HG03135 (cell line): ENCODE data around the gene FAM136A.
"Not testable (repeated sequence)": the region's sequence is repeated elsewhere in the genome, so short reads cannot be mapped to it uniquely, and the experiment has no call there.

Source experiments
- ATAC-seq: cut with Tn5 transposase; IDR thresholded peaks from one replicate; pipeline ENCODE4 v1.9.1; 2021; ENCODE audit warnings: mild to moderate bottlenecking, moderate library complexity; ENCODE audit not compliant: unreplicated experiment

Gene FAM136A

DNA sequence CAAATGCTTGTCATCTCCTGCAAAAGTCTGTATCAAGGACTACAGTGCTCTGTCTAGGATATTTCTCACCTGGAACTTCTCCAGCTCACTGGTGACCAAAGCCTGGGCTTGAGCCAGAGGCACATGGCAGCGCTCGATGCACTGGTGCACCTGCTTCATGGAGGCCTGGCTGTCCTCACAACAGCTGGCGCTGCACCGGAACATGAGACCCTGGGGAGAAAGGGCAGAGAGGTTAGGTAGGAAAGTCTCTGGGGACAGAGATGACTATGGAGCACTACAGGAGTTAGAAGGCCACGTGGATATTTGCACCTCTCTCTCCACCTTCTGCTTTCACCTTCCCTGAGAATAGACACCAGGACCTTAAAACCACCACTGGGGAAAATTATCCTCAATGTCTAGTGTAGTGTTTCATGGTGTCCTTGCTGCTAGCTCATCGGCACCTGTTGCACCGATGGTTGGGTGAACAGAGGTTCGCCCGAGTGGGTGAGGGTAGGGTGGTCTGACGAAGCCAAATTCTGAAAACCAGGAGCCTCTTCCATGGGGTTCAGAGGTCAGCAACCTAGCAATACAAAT, 1.0 kb downstream of the FAM136A start:
- no peak for ATAC-seq

- not testable (repeated sequence) for ATAC-seq
Observed at GRCh38 chr2:70297828-70298227, 4.0 kb downstream of the FAM136A start.

- ATAC-seq: no peak
Observed at GRCh38 chr2:70283500-70284191, 18.2 kb downstream of the FAM136A start.

GRCh38 chr2:70282439-70282838, 19.4 kb downstream of the FAM136A start:
- ATAC-seq: no peak

DNA sequence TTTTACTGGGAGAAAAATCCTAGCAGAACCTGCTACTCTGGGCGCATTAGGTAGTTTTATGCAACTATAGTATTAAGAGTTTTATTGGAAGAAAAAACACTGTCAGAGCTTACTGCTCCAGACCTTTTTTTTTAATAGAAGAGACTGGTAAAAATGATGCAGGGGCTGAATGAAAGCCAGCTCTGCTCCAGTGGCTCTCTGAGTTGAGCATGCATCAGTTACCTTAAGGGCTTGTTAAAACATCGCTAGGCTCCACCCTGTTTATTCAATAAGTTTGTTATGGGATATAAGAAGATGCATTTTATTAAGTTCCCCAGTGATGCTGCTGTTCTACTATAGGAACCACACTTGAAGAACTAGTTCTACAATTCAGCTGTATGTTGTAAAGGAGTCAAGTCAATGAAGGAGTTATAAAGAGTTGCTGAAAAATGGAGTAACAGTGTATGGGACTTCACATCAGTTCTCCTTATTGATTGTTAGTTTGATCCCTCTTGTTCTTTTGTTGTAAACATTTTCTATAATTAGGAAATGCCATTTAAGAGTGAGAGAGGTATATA, 21.5 kb downstream of the FAM136A start:
- no peak for ATAC-seq

- no peak for ATAC-seq
Observed at GRCh38 chr2:70270323-70270722, 31.5 kb downstream of the FAM136A start.

DNA sequence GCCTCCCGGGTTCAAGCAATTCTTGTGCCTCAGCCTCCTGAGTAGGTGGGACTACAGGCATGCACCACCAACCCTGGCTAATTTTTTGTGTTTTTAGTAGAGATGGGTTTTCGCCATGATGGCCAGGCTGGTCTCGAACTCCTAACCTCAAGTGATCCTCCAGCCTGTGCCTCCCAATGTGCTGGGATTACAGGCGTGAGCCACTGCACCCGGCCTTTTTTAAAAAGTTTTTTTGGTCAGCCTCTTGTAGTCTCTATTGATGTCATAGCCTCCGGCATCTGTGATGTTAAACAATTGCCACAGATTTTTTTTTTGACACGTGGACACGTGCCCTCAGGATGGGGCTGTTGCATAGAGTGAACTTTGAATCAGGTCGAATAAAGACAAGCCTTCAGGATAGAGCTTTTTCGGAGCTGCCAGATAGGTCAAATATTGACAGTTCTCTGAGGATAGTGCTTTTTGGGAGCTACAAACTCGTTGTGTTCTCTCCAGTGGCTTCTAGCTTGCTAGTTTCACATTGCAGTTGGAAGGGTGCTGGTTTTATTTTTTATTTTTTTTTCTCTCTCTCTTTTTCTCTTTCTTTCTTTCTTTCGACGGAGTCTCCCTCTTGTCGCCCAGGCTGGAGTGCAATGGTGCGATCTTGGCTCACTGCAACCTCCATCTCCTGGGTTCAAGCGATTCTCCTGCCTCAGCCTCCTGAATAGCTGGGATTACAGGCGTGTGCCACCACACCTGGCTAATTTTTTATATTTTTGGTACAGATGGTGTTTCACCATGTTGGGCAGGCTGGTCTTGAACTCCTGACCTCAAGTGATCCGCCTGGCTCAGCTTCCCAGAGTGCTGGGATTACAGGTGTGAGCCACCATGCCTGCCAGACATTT, 32.2 kb downstream of the FAM136A start:
- not testable (repeated sequence) for ATAC-seq

DNA sequence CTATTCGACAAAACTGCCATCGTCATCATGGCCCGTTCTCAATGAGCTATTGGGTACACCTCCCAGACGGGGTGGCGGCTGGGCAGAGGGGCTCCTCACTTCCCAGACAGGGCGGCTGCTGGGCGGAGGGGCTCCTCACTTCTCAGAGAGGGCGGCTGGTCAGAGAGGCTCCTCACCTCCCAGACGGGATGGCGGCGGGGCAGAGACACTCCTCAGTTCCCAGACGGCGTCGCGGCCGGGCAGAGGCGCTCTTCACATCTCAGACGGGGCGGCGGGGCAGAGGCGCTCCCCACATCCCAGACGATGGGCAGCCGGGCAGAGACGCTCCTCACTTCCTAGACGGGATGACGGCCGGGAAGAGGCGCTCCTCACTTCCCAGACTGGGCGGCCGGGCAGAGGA, 34.9 kb downstream of the FAM136A start:
- not testable (repeated sequence) for ATAC-seq

DNA sequence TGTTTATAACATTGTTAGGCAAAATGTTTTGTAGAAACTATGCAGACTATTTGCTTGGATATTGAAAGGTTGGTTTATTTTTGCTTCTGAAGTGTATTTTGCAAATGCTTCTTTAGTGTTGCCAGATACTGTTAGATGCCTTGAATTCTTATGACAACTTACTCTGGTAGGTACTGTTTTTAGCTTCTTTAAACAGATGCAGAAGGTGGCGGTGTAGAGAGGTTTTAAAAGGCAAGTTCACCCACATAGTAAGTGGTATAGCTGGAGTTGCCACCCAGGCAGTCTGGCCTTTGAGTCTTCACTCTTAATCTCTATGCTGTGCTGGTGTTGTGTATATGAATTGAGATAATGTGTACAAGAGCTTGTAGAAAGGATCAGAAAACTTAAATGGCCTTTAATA, 40.4 kb downstream of the FAM136A start:
- no peak for ATAC-seq

DNA sequence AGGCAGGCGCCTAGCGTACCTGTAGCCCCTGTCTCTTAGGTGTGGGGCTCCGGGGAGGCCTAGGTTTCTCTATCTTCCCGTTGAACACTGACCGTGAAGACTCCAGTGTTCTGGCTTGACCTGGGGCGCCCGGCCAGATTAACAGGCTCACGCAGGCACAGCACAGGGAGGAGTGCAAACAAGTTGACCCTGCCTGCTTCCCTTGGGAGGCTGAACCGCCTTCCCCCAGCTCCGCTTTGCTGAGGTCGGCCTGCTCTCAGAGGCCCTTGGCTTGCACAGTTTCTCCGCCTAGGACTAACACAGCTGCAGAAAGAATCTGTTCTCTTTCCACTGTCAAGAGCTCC, 43.4 kb downstream of the FAM136A start:
- peak; percentile 17 for ATAC-seq

DNA sequence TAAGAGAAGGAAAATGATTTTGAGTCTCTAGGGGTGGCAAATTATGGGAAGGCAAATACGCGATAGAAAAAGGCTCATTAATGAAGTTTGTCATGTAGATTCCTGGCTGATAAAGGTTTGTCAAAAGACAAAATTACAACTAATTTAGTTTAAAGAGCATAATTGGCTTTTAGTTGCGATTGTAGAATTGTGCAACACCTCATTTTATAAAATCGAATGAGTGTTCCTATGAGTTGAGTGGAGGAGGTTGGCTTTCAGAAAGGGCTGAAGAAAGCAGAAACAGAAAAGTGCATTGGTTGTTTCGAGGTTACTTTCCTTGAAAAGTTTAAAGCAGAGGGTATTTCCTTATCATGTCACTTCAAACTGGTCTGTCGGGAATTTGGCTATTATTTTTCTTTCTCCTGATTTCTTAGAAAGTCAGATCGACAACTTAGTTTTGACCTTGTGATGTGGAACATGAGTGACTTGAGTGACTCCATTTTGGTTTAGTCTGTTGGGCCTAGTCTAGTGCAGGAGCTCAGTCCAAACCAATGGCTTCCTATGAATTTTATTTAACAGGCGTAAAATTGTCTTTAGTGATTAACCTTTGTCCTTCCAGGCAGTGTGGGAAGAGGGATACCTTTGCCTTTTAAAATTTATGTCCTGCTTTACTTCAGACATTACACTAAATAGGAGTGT, 46.1 kb downstream of the FAM136A start:
- ATAC-seq: no peak

- ATAC-seq: no peak
Observed at GRCh38 chr2:70250434-70250833, 51.4 kb downstream of the FAM136A start.

DNA sequence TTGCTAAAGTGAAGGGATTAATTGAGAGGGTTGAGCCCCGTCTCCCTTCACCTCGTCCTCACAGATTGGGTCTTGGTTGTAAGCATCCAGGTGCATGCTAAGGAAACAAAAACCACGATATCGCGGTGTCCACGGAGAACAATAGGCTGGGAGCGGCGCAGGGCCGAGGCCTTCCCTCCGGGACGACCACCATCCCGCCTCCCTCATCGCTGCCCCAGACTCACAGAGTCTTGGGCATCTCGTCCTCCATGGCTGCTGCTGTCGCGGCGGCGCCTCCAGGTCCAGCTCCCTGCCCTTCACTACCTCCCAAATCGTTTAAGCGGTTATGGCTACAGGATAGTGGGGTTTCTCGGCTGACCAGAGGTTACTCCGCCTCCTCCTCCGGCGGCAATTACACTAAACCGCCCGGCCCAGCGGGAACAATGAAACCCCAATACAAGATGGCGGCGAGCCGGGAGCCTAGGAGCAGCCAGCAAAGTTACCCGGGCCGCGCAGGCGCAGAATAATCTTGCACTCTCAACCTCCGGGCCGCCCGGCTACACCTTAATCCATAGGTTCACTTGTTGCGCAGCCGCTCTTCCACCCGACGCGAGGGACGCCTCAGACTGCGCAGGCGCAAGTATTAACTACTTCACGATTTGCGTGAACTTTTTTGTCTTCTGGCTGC, 53.6 kb downstream of the FAM136A start, which contains the start of gene TIA1:
TSS of gene TIA1 (minus strand) at position 448 of the 667 bp plus-strand sequence. CDS start at position 250, 198 bp downstream.
- ATAC-seq: peak; percentile 91

DNA sequence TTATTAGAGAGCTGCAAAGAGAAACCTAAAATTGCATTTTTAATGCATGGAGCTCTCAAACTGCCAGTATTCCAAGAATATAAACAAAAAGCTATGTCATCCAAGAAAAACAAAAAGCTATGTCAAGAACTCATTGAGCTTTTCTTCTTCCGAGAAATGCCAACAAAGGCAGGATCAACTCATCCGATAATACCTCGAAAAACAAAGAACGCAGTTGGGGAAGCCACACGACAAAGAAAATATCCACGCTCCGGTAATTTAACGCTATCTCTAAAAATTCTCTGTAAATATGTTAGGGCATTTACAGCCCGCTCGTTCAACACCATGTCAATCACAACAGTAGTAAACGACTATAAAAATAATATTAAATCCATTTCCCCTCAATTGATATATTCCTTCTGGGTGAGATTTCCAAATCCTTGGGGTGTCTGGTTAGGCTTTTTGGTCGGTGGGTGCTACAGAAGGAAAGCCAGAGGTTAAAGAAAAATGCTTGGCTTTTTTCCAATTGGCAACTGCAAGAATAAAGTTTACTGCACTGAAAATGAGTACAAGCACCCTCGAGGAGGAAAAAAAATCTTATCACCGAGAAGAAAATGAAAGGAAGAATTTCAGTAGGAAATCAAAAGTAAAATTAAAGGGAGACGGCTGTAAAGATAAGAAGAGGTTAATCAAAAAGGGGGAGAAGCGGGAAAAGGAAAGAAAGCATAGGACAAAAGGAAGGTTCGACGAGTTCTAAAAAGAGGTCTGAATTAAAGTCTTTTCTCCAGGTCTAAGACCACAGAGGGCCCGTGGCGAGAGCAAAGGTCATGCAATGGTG, 54.3 kb downstream of the FAM136A start:
- no peak for ATAC-seq
